Neural cell (in vitro differentiated cells): ENCODE data around the gene SFT2D1. TPM values are rescaled to one million over a fixed set of nuclear protein-coding genes. Genes with fewer than 3 reads are reported as not detected.
"Not testable (repeated sequence)": the region's sequence is repeated elsewhere in the genome, so short reads cannot be mapped to it uniquely, and the experiment has no call there.

Experiments
- H2AFZ ChIP-seq: fragments of 200-600, 300-800 bp; sonication (generic), shearing (Covaris generic); 2 replicates; pipeline ENCODE4 v1.6.0; 2014; ENCODE audit warnings: low read depth, mild to moderate bottlenecking, antibody characterized with exemption, low read length, moderate library complexity
- H3F3A ChIP-seq: fragments of 200-600 bp; shearing (Covaris generic); 2 replicates; pipeline ENCODE4 v1.6.1; 2016; ENCODE audit warnings: mild to moderate bottlenecking, moderate library complexity, mixed read lengths, antibody characterized with exemption, low read length; ENCODE audit not compliant: insufficient read depth, poor library complexity, severe bottlenecking
- H3K27ac ChIP-seq: fragments of 200-600, 300-800 bp; sonication (generic), shearing (Covaris generic); 2 replicates; pipeline ENCODE4 v1.5.1; 2014; ENCODE audit warnings: mild to moderate bottlenecking, low read length, moderate library complexity
- H3K27me3 ChIP-seq: fragments of 300-800, 200-600 bp; sonication (generic), shearing (Covaris generic); 2 replicates; pipeline ENCODE4 v1.6.0; 2014; ENCODE audit warnings: mild to moderate bottlenecking, low read depth, low read length, moderate library complexity; ENCODE audit not compliant: insufficient read depth
- H3K36me3 ChIP-seq: fragments of 300-800, 200-600 bp; sonication (generic), shearing (Covaris generic); 2 replicates; pipeline ENCODE4 v1.5.1; 2014; ENCODE audit warnings: mild to moderate bottlenecking, antibody characterized with exemption, low read length, moderate library complexity; ENCODE audit not compliant: insufficient read depth
- H3K4me2 ChIP-seq: fragments of 300-800, 200-600 bp; sonication (generic), shearing (Covaris generic); 2 replicates; pipeline ENCODE4 v1.6.0; 2014; ENCODE audit warnings: mild to moderate bottlenecking, low read length
- H3K4me3 ChIP-seq: fragments of 300-800, 200-600 bp; sonication (generic), shearing (Covaris generic); 2 replicates; pipeline ENCODE4 v1.5.1; 2014; ENCODE audit warnings: mild to moderate bottlenecking, low read length, moderate library complexity
- H3K79me2 ChIP-seq: fragments of 200-600 bp; shearing (Covaris generic); replicated peaks from 2 replicates; pipeline ENCODE4 v1.6.0; 2014; ENCODE audit warnings: mild to moderate bottlenecking, low read length, moderate library complexity; ENCODE audit not compliant: insufficient read depth
- H3K9ac ChIP-seq: fragments of 300-800, 200-600 bp; sonication (generic), shearing (Covaris generic); 2 replicates; pipeline ENCODE4 v1.6.1; 2016; ENCODE audit warnings: mild to moderate bottlenecking, low read length, mixed read lengths
- H3K9me2 ChIP-seq: fragments of 200-600 bp; shearing (Covaris generic); 2 replicates; pipeline ENCODE4 v1.6.1; 2016; ENCODE audit warnings: mild to moderate bottlenecking, low read length, mixed read lengths; ENCODE audit not compliant: insufficient read depth
- H3K9me3 ChIP-seq: fragments of 200-600, 300-800 bp; sonication (generic), shearing (Covaris generic); 2 replicates; pipeline ENCODE4 v1.6.1; 2016; ENCODE audit warnings: mild to moderate bottlenecking, mixed run types, low read length, moderate library complexity, mixed read lengths
- H4K20me1 ChIP-seq: fragments of 200-600 bp; shearing (Covaris generic); 2 replicates; pipeline ENCODE4 v1.6.1; 2016; ENCODE audit warnings: mild to moderate bottlenecking, mixed run types; ENCODE audit not compliant: insufficient read depth
- CTCF ChIP-seq: fragments of 450-650 bp; IDR thresholded peaks from 2 replicates; pipeline ENCODE4 v1.5.1; 2014; ENCODE audit warnings: antibody characterized with exemption, mild to moderate bottlenecking, moderate library complexity; ENCODE audit not compliant: poor library complexity, severe bottlenecking
- EP300 ChIP-seq: fragments of 450-650 bp; conservative IDR thresholded peaks from 2 replicates; pipeline ENCODE4 v1.6.1; 2014; ENCODE audit warnings: antibody characterized with exemption, mild to moderate bottlenecking, moderate library complexity; ENCODE audit not compliant: poor library complexity, severe bottlenecking
- EZH2 ChIP-seq: fragments of 200-600, 300-800 bp; shearing (Covaris generic), sonication (generic); IDR thresholded peaks from 2 replicates; pipeline ENCODE4 v1.6.1; 2014; ENCODE audit warnings: antibody characterized with exemption, low read length, borderline replicate concordance, mild to moderate bottlenecking; ENCODE audit not compliant: insufficient read depth, poor library complexity, severe bottlenecking
- MXI1 ChIP-seq: fragments of 450-650 bp; conservative IDR thresholded peaks from 2 replicates; pipeline ENCODE4 v1.6.1; 2014; ENCODE audit warnings: antibody characterized with exemption, mild to moderate bottlenecking; ENCODE audit not compliant: poor library complexity, severe bottlenecking
- POLR2AphosphoS5 ChIP-seq: IDR thresholded peaks from 2 replicates; pipeline ENCODE4 v1.6.1; 2012
- RAD21 ChIP-seq: fragments of 450-650 bp; conservative IDR thresholded peaks from 2 replicates; pipeline ENCODE4 v1.6.1; 2014; ENCODE audit warnings: antibody characterized with exemption, mild to moderate bottlenecking, moderate library complexity
- REST ChIP-seq: IDR thresholded peaks from 2 replicates; pipeline ENCODE4 v1.6.1; 2012; ENCODE audit warnings: borderline replicate concordance
- SMC3 ChIP-seq: fragments of 450-650 bp; conservative IDR thresholded peaks from 2 replicates; pipeline ENCODE4 v1.6.1; 2014; ENCODE audit warnings: antibody characterized with exemption, mild to moderate bottlenecking, moderate library complexity; ENCODE audit not compliant: poor library complexity
- TAF1 ChIP-seq: IDR thresholded peaks from 2 replicates; pipeline ENCODE4 v1.6.1; 2012; ENCODE audit warnings: low read depth
- polyA plus RNA-seq: library from polyadenylated mRNA; depleted of rRNA; stranded (reverse); fragments of >200 nt; gene quantifications from 2 replicates; pipeline ENCODE4 v1.2.3, GENCODE V29; 2014

SFT2D1 gene
- polyA plus RNA-seq, 1 donor from 2014 or later: 81.7 TPM

GRCh38 chr6:166346965-166347364 lies 4.6 kb upstream of the SFT2D1 start:
- H3K9ac ChIP-seq: no peak overlapping the region
- H3F3A ChIP-seq: no peaks in the 10 kb centered on the region
- no peaks in the 10 kb centered on the region for H3K27me3 ChIP-seq
- H3K79me2 ChIP-seq: peaks cover 3% of the 10 kb centered on the region
- H3K4me3 ChIP-seq: no peak overlapping the region
- no peaks in the 10 kb centered on the region for H3K9me2 ChIP-seq
- H3K27ac ChIP-seq: no peak overlapping the region
- H3K9me3 ChIP-seq: peaks cover 4% of the 10 kb centered on the region
- H3K36me3 ChIP-seq: no peaks in the 10 kb centered on the region
- no peak overlapping the region for H3K4me2 ChIP-seq
- TF ChIP-seq MXI1 (no peak), SMC3 (no peak), EP300 (no peak), CTCF (no peak), TAF1 (no peak), RAD21 (no peak), REST (no peak), POLR2AphosphoS5 (no peak), EZH2 (no peak)
- H4K20me1 ChIP-seq: no peaks in the 10 kb centered on the region
- H2AFZ ChIP-seq: no peak overlapping the region

GRCh38 chr6:166346449-166346848 lies 4.1 kb upstream of the SFT2D1 start:
- Histone ChIP-seq H3K9me2 (no peaks in the 10 kb centered on the region), H4K20me1 (no peaks in the 10 kb centered on the region), H2AFZ (no peak overlapping the region), H3K4me2 (no peak overlapping the region), H3K27me3 (no peaks in the 10 kb centered on the region), H3K27ac (no peak overlapping the region), H3K79me2 (peaks cover 8% of the 10 kb centered on the region), H3K36me3 (no peaks in the 10 kb centered on the region), H3K9me3 (peaks cover 4% of the 10 kb centered on the region), H3F3A (no peaks in the 10 kb centered on the region), H3K4me3 (no peak overlapping the region), H3K9ac (no peak overlapping the region)
- no peak for TF ChIP-seq SMC3
- TF ChIP-seq POLR2AphosphoS5: no peak
- no peak for TF ChIP-seq REST
- no peak for TF ChIP-seq EZH2

GRCh38 chr6:166345672-166346071 lies 3.3 kb upstream of the SFT2D1 start:
- not testable (repeated sequence) for H3K9me3 ChIP-seq, H3K9ac ChIP-seq, H3K9me2 ChIP-seq, H3K36me3 ChIP-seq, H3K27ac ChIP-seq, H3F3A ChIP-seq, H3K4me3 ChIP-seq, H4K20me1 ChIP-seq, H2AFZ ChIP-seq, H3K27me3 ChIP-seq, H3K4me2 ChIP-seq
- peaks cover 16% of the 10 kb centered on the region for H3K79me2 ChIP-seq

GRCh38 chr6:166344921-166345320 lies 2.6 kb upstream of the SFT2D1 start:
- not testable (repeated sequence) for H3K9me3 ChIP-seq, H3K36me3 ChIP-seq, H3K27me3 ChIP-seq, H3K4me3 ChIP-seq, H3F3A ChIP-seq, H2AFZ ChIP-seq, H3K4me2 ChIP-seq, H3K27ac ChIP-seq, H3K9me2 ChIP-seq, H4K20me1 ChIP-seq, H3K9ac ChIP-seq
- H3K79me2 ChIP-seq: peaks cover 24% of the 10 kb centered on the region
